GM23338 (cell line): ENCODE results near the gene MEGF11. TPM values are rescaled to one million over a fixed set of nuclear protein-coding genes. Genes with fewer than 3 reads are reported as not detected.

Source experiments
- ATAC-seq: fragments of 200-7000 bp; cut with Tn5 transposase; 3 replicates; pipeline ENCODE4 v1.9.1; 2020
- DNase-seq: peaks from one replicate; pipeline ENCODE4 v3.0.0-alpha.2; 2015; ENCODE audit warnings: low spot score
- H2AFZ ChIP-seq: fragments of 200-600 bp; sonication (generic); 2 replicates; pipeline ENCODE4 v1.8.0; 2016; ENCODE audit warnings: antibody characterized with exemption, mild to moderate bottlenecking, moderate library complexity
- H3F3A ChIP-seq: fragments of 200-600 bp; sonication (generic); replicated peaks from 2 replicates; pipeline ENCODE4 v1.8.0; 2017; ENCODE audit warnings: antibody characterized with exemption, mixed run types, low read depth
- H3K27ac ChIP-seq: fragments of 200-600 bp; sonication (generic); 2 replicates; pipeline ENCODE4 v1.6.1; 2016; ENCODE audit warnings: low read depth
- H3K27me3 ChIP-seq: fragments of 200-600 bp; sonication (generic); 2 replicates; pipeline ENCODE4 v1.8.0; 2016; ENCODE audit warnings: mild to moderate bottlenecking, mixed run types, moderate library complexity; ENCODE audit not compliant: insufficient read depth
- H3K36me3 ChIP-seq: fragments of 200-600 bp; sonication (generic); 2 replicates; pipeline ENCODE4 v1.8.0; 2016; ENCODE audit warnings: mild to moderate bottlenecking; ENCODE audit not compliant: insufficient read depth
- H3K4me1 ChIP-seq: fragments of 200-600 bp; sonication (generic); 2 replicates; pipeline ENCODE4 v1.8.0; 2016; ENCODE audit warnings: mild to moderate bottlenecking, moderate library complexity; ENCODE audit not compliant: insufficient read depth
- H3K4me2 ChIP-seq: fragments of 200-600 bp; sonication (generic); 2 replicates; pipeline ENCODE4 v1.7.1; 2017; ENCODE audit warnings: mixed run types
- H3K4me3 ChIP-seq: fragments of 200-600 bp; sonication (generic); 2 replicates; pipeline ENCODE4 v1.6.1; 2016; ENCODE audit warnings: mixed run types
- H3K79me2 ChIP-seq: fragments of 200-600 bp; sonication (generic); replicated peaks from 2 replicates; pipeline ENCODE4 v1.8.0; 2017; ENCODE audit warnings: mild to moderate bottlenecking; ENCODE audit not compliant: insufficient read depth
- H3K9me2 ChIP-seq: fragments of 200-600 bp; sonication (generic); 2 replicates; pipeline ENCODE4 v1.8.0; 2017; ENCODE audit not compliant: insufficient read depth
- H4K20me1 ChIP-seq: fragments of 200-600 bp; sonication (generic); replicated peaks from 2 replicates; pipeline ENCODE4 v1.8.0; 2017; ENCODE audit warnings: mild to moderate bottlenecking; ENCODE audit not compliant: insufficient read depth
- H3K27ac Mint-ChIP-seq: 2 replicates; pipeline ENCODE4 v1.8.0; 2020; ENCODE audit warnings: inconsistent platforms, mild to moderate bottlenecking, moderate library complexity, mixed read lengths
- H3K27me3 Mint-ChIP-seq: 3 replicates; pipeline ENCODE4 v1.8.0; 2022; ENCODE audit warnings: low read depth, mild to moderate bottlenecking, moderate library complexity, mixed read lengths, inconsistent platforms; ENCODE audit not compliant: insufficient read depth, poor library complexity
- H3K36me3 Mint-ChIP-seq: 3 replicates; pipeline ENCODE4 v1.8.0; 2021; ENCODE audit warnings: low read depth, mild to moderate bottlenecking, inconsistent platforms, moderate library complexity, mixed read lengths
- H3K4me1 Mint-ChIP-seq: 3 replicates; pipeline ENCODE4 v1.8.0; 2020; ENCODE audit warnings: mild to moderate bottlenecking, inconsistent platforms, mixed read lengths
- H3K4me3 Mint-ChIP-seq: 3 replicates; pipeline ENCODE4 v1.8.0; 2021; ENCODE audit warnings: moderate library complexity, mild to moderate bottlenecking, inconsistent platforms, mixed read lengths
- H3K9me3 Mint-ChIP-seq: 3 replicates; pipeline ENCODE4 v1.8.0; 2020; ENCODE audit warnings: moderate library complexity, mild to moderate bottlenecking, inconsistent platforms, mixed read lengths
- CREB1 ChIP-seq: fragments of 250-450 bp; sonication (Bioruptor Pico); IDR thresholded peaks from 2 replicates; pipeline ENCODE4 v1.5.0; 2020; ENCODE audit warnings: low read depth, mild to moderate bottlenecking, moderate library complexity
- EZH2 ChIP-seq: fragments of 200-600 bp; sonication (generic); IDR thresholded peaks from one replicate; pipeline ENCODE4 v1.8.0; 2017; ENCODE audit warnings: antibody characterized with exemption, mild to moderate bottlenecking, low read depth; ENCODE audit not compliant: unreplicated experiment
- EZH2phosphoT487 ChIP-seq: fragments of 200-600 bp; sonication (generic); IDR thresholded peaks from one replicate; pipeline ENCODE4 v1.8.1; 2018; ENCODE audit warnings: antibody characterized with exemption; ENCODE audit not compliant: unreplicated experiment
- JUNB ChIP-seq: IDR thresholded peaks from one replicate; pipeline ENCODE4 v1.6.1; 2016; ENCODE audit warnings: antibody characterized with exemption; ENCODE audit not compliant: unreplicated experiment
- NANOG ChIP-seq: IDR thresholded peaks from 2 replicates; pipeline ENCODE4 v1.6.1; 2016; ENCODE audit warnings: antibody characterized with exemption, borderline replicate concordance
- POLR2AphosphoS5 ChIP-seq: IDR thresholded peaks from 2 replicates; pipeline ENCODE4 v1.6.1; 2016; ENCODE audit warnings: antibody characterized with exemption, low read depth
- STAT1 ChIP-seq: IDR thresholded peaks from one replicate; pipeline ENCODE4 v1.6.1; 2016; ENCODE audit warnings: antibody characterized with exemption; ENCODE audit not compliant: unreplicated experiment
- ZNF114 ChIP-seq: fragments of 250-450 bp; sonication (Bioruptor Pico); IDR thresholded peaks from 2 replicates; pipeline ENCODE4 v1.5.0; 2020; ENCODE audit warnings: mild to moderate bottlenecking, moderate library complexity
- ZNF331 ChIP-seq: fragments of 250-450 bp; sonication (Bioruptor Pico); IDR thresholded peaks from 2 replicates; pipeline ENCODE4 v1.5.0; 2020; ENCODE audit warnings: low read depth, mild to moderate bottlenecking, moderate library complexity
- polyA plus RNA-seq: library from polyadenylated mRNA; unstranded; fragments of >200 nt; fragmentation: Nextera tagmentation; extraction: Ambion mirVana; gene quantifications from 2 replicates; pipeline ENCODE4 v1.2.1, GENCODE V29; 2016
- total RNA-seq: library from RNA; depleted of rRNA; stranded (reverse); fragments of >200 nt; shearing (Covaris generic); gene quantifications from 2 replicates; pipeline ENCODE4 v1.2.3, GENCODE V29; 2014
- TF ChIP-seq, protein P1 (sequence below): IDR thresholded peaks from one replicate; pipeline ENCODE4 v1.6.1; 2018; ENCODE audit warnings: antibody characterized with exemption; ENCODE audit not compliant: unreplicated experiment
- TF ChIP-seq, protein P2 (sequence below): IDR thresholded peaks from 2 replicates; pipeline ENCODE4 v1.6.1; 2016; ENCODE audit warnings: antibody characterized with exemption
- TF ChIP-seq, protein P3 (sequence below), 2 experiments: fragments of 200-600 bp in 1 of 2; sonication (generic) in 1 of 2; conservative IDR thresholded peaks; 2 replicates each; pipeline versions ENCODE4 v1.5.1 to v1.6.1; 2016 to 2017; ENCODE audit warnings: antibody characterized with exemption in 2 of 2, low read depth in 2 of 2, mild to moderate bottlenecking in 2 of 2, moderate library complexity in 1 of 2

MEGF11 gene
- total and polyA plus RNA-seq, 2 experiments from 2014 or later, result 1.3 to 1.9 TPM

GRCh38 chr15:66294157-66294931 is 40.8 kb upstream of the MEGF11 start (continued):
- TF ChIP-seq, protein P1, sequence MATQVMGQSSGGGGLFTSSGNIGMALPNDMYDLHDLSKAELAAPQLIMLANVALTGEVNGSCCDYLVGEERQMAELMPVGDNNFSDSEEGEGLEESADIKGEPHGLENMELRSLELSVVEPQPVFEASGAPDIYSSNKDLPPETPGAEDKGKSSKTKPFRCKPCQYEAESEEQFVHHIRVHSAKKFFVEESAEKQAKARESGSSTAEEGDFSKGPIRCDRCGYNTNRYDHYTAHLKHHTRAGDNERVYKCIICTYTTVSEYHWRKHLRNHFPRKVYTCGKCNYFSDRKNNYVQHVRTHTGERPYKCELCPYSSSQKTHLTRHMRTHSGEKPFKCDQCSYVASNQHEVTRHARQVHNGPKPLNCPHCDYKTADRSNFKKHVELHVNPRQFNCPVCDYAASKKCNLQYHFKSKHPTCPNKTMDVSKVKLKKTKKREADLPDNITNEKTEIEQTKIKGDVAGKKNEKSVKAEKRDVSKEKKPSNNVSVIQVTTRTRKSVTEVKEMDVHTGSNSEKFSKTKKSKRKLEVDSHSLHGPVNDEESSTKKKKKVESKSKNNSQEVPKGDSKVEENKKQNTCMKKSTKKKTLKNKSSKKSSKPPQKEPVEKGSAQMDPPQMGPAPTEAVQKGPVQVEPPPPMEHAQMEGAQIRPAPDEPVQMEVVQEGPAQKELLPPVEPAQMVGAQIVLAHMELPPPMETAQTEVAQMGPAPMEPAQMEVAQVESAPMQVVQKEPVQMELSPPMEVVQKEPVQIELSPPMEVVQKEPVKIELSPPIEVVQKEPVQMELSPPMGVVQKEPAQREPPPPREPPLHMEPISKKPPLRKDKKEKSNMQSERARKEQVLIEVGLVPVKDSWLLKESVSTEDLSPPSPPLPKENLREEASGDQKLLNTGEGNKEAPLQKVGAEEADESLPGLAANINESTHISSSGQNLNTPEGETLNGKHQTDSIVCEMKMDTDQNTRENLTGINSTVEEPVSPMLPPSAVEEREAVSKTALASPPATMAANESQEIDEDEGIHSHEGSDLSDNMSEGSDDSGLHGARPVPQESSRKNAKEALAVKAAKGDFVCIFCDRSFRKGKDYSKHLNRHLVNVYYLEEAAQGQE, result no peak
- no peak for TF ChIP-seq POLR2AphosphoS5
- TF ChIP-seq EZH2, result no peak
- no peak for TF ChIP-seq STAT1
- no peak for TF ChIP-seq EZH2phosphoT487
- TF ChIP-seq CREB1 (CRISPR knock-in tag), result no peak
- TF ChIP-seq NANOG, result no peak
- TF ChIP-seq, protein P2, sequence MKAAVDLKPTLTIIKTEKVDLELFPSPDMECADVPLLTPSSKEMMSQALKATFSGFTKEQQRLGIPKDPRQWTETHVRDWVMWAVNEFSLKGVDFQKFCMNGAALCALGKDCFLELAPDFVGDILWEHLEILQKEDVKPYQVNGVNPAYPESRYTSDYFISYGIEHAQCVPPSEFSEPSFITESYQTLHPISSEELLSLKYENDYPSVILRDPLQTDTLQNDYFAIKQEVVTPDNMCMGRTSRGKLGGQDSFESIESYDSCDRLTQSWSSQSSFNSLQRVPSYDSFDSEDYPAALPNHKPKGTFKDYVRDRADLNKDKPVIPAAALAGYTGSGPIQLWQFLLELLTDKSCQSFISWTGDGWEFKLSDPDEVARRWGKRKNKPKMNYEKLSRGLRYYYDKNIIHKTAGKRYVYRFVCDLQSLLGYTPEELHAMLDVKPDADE, result no peak
- TF ChIP-seq ZNF114 (CRISPR knock-in tag), result no peak
- TF ChIP-seq ZNF331 (CRISPR knock-in tag), result no peak

- peak within 1 kb of the TSS; percentile 82; the same call in 1 of the 2 replicates for H3K27ac Mint-ChIP-seq
- H3F3A ChIP-seq, result no peaks in the 10 kb centered on the region; the same call in 1 of the 2 replicates
- H3K4me3 ChIP-seq, result peak within 1 kb of the TSS; percentile 80
Measured at GRCh38 chr15:66293419-66294156, 40.0 kb upstream of the MEGF11 start, which contains the start of gene DIS3L. DIS3L (plus strand) TSS chr15:66293568; CDS start chr15:66293597, 29 bp downstream.

More at GRCh38 chr15:66293419-66294156, 40.0 kb upstream of the MEGF11 start, which contains the start of gene DIS3L:
- DNase-seq (peak; percentile 68), ATAC-seq (peak; percentile 79)
- Histone ChIP-seq H3K27ac (peak within 1 kb of the TSS; percentile 73), H3K79me2 (peaks cover 9% of the 10 kb centered on the region; the same call in 1 of the 2 replicates), H3K9me2 (no peaks in the 10 kb centered on the region), H4K20me1 (no peaks in the 10 kb centered on the region), H2AFZ (peak within 1 kb of the TSS; percentile 97), H3K4me1 (peaks cover 30% of the 10 kb centered on the region), H3K36me3 (no peaks in the 10 kb centered on the region), H3K27me3 (no peaks in the 10 kb centered on the region), H3K4me2 (peak within 1 kb of the TSS; percentile 97)
- Mint-ChIP-seq H3K4me1 (peaks cover 37% of the 10 kb centered on the region), H3K4me3 (peak within 1 kb of the TSS; percentile 83), H3K27me3 (peaks cover 2% of the 10 kb centered on the region), H3K36me3 (peaks cover 3% of the 10 kb centered on the region; the same call in 2 of the 3 replicates), H3K9me3 (no peaks in the 10 kb centered on the region)
- no peak for TF ChIP-seq JUNB
- TF ChIP-seq, protein P3, sequence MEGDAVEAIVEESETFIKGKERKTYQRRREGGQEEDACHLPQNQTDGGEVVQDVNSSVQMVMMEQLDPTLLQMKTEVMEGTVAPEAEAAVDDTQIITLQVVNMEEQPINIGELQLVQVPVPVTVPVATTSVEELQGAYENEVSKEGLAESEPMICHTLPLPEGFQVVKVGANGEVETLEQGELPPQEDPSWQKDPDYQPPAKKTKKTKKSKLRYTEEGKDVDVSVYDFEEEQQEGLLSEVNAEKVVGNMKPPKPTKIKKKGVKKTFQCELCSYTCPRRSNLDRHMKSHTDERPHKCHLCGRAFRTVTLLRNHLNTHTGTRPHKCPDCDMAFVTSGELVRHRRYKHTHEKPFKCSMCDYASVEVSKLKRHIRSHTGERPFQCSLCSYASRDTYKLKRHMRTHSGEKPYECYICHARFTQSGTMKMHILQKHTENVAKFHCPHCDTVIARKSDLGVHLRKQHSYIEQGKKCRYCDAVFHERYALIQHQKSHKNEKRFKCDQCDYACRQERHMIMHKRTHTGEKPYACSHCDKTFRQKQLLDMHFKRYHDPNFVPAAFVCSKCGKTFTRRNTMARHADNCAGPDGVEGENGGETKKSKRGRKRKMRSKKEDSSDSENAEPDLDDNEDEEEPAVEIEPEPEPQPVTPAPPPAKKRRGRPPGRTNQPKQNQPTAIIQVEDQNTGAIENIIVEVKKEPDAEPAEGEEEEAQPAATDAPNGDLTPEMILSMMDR (conservative IDR thresholded peaks at IDR 0.05; ENCODE audit: low read depth in 2 of 2), result no peak
- TF ChIP-seq POLR2AphosphoS5, result peak; percentile 48
- TF ChIP-seq EZH2, result no peak
